ENCODE results near the gene HSD17B14. TPM values are rescaled to one million over a fixed set of nuclear protein-coding genes. Genes with fewer than 3 reads are reported as not detected.

HSD17B14 gene
- total and polyA plus RNA-seq, 9 of the 15 experiments (the other 6 are each of a cell fraction or from before 2014, with no cell fraction given) = 0.16 TPM; not detected in 8

DNA sequence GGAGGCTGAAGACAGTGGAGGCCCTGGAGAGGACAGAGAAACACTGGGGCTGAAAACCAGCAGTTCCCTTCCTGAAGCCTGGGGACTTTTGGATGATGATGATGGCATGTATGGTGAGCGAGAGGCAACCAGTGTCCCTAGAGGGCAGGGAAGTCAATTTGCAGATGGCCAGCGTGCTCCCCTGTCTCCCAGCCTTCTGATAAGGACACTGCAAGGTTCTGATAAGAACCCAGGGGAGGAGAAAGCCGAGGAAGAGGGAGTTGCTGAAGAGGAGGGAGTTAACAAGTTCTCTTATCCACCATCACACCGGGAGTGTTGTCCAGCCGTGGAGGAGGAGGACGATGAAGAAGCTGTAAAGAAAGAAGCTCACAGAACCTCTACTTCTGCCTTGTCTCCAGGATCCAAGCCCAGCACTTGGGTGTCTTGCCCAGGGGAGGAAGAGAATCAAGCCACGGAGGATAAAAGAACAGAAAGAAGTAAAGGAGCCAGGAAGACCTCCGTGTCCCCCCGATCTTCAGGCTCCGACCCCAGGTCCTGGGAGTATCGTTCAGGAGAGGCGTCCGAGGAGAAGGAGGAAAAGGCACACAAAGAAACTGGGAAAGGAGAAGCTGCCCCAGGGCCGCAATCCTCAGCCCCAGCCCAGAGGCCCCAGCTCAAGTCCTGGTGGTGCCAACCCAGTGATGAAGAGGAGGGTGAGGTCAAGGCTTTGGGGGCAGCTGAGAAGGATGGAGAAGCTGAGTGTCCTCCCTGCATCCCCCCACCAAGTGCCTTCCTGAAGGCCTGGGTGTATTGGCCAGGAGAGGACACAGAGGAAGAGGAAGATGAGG lies 37.4 kb upstream of the HSD17B14 start (continued):
- TF ChIP-seq, protein P1, sequence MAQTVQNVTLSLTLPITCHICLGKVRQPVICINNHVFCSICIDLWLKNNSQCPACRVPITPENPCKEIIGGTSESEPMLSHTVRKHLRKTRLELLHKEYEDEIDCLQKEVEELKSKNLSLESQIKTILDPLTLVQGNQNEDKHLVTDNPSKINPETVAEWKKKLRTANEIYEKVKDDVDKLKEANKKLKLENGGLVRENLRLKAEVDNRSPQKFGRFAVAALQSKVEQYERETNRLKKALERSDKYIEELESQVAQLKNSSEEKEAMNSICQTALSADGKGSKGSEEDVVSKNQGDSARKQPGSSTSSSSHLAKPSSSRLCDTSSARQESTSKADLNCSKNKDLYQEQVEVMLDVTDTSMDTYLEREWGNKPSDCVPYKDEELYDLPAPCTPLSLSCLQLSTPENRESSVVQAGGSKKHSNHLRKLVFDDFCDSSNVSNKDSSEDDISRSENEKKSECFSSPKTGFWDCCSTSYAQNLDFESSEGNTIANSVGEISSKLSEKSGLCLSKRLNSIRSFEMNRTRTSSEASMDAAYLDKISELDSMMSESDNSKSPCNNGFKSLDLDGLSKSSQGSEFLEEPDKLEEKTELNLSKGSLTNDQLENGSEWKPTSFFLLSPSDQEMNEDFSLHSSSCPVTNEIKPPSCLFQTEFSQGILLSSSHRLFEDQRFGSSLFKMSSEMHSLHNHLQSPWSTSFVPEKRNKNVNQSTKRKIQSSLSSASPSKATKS (CRISPR knock-in tag; IDR thresholded peaks at IDR 0.05) = no peak
- peak; percentile 81; the same call in 1 of the 2 replicates for TF ChIP-seq MXI1 (IDR thresholded peaks at IDR 0.05; ENCODE audit: low read depth, low read length)
- peak in 1 of 2 experiments; percentile 81; a peak in 1 of 4 replicates for TF ChIP-seq SIN3A (IDR thresholded peaks at IDR 0.05; ENCODE audit: borderline replicate concordance in 2 of 2, control insufficient read depth in 1 of 2, low read depth in 2 of 2, low read length in 2 of 2)
- TF ChIP-seq RBFOX2 (IDR thresholded peaks at IDR 0.05; ENCODE audit: low read depth, low read length) = peak; percentile 55
- TF ChIP-seq, protein P2, sequence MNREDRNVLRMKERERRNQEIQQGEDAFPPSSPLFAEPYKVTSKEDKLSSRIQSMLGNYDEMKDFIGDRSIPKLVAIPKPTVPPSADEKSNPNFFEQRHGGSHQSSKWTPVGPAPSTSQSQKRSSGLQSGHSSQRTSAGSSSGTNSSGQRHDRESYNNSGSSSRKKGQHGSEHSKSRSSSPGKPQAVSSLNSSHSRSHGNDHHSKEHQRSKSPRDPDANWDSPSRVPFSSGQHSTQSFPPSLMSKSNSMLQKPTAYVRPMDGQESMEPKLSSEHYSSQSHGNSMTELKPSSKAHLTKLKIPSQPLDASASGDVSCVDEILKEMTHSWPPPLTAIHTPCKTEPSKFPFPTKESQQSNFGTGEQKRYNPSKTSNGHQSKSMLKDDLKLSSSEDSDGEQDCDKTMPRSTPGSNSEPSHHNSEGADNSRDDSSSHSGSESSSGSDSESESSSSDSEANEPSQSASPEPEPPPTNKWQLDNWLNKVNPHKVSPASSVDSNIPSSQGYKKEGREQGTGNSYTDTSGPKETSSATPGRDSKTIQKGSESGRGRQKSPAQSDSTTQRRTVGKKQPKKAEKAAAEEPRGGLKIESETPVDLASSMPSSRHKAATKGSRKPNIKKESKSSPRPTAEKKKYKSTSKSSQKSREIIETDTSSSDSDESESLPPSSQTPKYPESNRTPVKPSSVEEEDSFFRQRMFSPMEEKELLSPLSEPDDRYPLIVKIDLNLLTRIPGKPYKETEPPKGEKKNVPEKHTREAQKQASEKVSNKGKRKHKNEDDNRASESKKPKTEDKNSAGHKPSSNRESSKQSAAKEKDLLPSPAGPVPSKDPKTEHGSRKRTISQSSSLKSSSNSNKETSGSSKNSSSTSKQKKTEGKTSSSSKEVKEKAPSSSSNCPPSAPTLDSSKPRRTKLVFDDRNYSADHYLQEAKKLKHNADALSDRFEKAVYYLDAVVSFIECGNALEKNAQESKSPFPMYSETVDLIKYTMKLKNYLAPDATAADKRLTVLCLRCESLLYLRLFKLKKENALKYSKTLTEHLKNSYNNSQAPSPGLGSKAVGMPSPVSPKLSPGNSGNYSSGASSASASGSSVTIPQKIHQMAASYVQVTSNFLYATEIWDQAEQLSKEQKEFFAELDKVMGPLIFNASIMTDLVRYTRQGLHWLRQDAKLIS (CRISPR knock-in tag; IDR thresholded peaks at IDR 0.05) = peak; percentile 66
- no peak for TF ChIP-seq XRCC3 (IDR thresholded peaks at IDR 0.05)
- TF ChIP-seq, protein P3, sequence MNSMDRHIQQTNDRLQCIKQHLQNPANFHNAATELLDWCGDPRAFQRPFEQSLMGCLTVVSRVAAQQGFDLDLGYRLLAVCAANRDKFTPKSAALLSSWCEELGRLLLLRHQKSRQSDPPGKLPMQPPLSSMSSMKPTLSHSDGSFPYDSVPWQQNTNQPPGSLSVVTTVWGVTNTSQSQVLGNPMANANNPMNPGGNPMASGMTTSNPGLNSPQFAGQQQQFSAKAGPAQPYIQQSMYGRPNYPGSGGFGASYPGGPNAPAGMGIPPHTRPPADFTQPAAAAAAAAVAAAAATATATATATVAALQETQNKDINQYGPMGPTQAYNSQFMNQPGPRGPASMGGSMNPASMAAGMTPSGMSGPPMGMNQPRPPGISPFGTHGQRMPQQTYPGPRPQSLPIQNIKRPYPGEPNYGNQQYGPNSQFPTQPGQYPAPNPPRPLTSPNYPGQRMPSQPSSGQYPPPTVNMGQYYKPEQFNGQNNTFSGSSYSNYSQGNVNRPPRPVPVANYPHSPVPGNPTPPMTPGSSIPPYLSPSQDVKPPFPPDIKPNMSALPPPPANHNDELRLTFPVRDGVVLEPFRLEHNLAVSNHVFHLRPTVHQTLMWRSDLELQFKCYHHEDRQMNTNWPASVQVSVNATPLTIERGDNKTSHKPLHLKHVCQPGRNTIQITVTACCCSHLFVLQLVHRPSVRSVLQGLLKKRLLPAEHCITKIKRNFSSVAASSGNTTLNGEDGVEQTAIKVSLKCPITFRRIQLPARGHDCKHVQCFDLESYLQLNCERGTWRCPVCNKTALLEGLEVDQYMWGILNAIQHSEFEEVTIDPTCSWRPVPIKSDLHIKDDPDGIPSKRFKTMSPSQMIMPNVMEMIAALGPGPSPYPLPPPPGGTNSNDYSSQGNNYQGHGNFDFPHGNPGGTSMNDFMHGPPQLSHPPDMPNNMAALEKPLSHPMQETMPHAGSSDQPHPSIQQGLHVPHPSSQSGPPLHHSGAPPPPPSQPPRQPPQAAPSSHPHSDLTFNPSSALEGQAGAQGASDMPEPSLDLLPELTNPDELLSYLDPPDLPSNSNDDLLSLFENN (IDR thresholded peaks at IDR 0.05; ENCODE audit: low read depth in 2 of 2, low read length in 2 of 2) = peak in 1 of 2 experiments; percentile 98; a peak in 2 of 4 replicates
- TF ChIP-seq SMARCA5 (IDR thresholded peaks at IDR 0.05) = no peak
- TF ChIP-seq, protein P4, sequence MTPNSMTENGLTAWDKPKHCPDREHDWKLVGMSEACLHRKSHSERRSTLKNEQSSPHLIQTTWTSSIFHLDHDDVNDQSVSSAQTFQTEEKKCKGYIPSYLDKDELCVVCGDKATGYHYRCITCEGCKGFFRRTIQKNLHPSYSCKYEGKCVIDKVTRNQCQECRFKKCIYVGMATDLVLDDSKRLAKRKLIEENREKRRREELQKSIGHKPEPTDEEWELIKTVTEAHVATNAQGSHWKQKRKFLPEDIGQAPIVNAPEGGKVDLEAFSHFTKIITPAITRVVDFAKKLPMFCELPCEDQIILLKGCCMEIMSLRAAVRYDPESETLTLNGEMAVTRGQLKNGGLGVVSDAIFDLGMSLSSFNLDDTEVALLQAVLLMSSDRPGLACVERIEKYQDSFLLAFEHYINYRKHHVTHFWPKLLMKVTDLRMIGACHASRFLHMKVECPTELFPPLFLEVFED (CRISPR knock-in tag; conservative IDR thresholded peaks at IDR 0.05) = 0 out of 2 replicates have a peak, but pooled peaks have one; percentile 8
- TF ChIP-seq ZNF785 (CRISPR knock-in tag; IDR thresholded peaks at IDR 0.05) = no peak
- TF ChIP-seq, protein P5, sequence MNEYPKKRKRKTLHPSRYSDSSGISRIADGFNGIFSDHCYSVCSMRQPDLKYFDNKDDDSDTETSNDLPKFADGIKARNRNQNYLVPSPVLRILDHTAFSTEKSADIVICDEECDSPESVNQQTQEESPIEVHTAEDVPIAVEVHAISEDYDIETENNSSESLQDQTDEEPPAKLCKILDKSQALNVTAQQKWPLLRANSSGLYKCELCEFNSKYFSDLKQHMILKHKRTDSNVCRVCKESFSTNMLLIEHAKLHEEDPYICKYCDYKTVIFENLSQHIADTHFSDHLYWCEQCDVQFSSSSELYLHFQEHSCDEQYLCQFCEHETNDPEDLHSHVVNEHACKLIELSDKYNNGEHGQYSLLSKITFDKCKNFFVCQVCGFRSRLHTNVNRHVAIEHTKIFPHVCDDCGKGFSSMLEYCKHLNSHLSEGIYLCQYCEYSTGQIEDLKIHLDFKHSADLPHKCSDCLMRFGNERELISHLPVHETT (CRISPR knock-in tag; conservative IDR thresholded peaks at IDR 0.05 in 1 of 2, IDR thresholded peaks at IDR 0.05 in 1 of 2) = peak in 1 of 2 experiments; percentile 90; a peak in 2 of 4 replicates

Data from K562 (cell line).